Astrocyte (in vitro differentiated cells and primary cell): ENCODE results near the gene ZNF239.

Experiments
- CTCF ChIP-seq: IDR thresholded peaks from 2 replicates; pipeline ENCODE4 v1.5.1; 2011; ENCODE audit warnings: low read depth, mild to moderate bottlenecking, inconsistent platforms, low read length, moderate library complexity; ENCODE audit not compliant: insufficient read depth
- EZH2 ChIP-seq: IDR thresholded peaks from 2 replicates; pipeline ENCODE4 v1.6.1; 2012; ENCODE audit warnings: mild to moderate bottlenecking, low read length, inconsistent platforms; ENCODE audit not compliant: insufficient read depth

- TF ChIP-seq CTCF (no peak), EZH2 (no peak)
Measured at GRCh38 chr10:43623351-43623750, 48.9 kb upstream of the ZNF239 start.
